OCI-LY1 (cell line): ENCODE measurements around the gene INHA.

Experiments used
- H2AFZ ChIP-seq: fragments of 200-600 bp; sonication (generic), shearing (Covaris generic); 2 replicates; pipeline ENCODE4 v1.6.0; 2014; ENCODE audit warnings: antibody characterized with exemption, mild to moderate bottlenecking, low read length
- H3F3A ChIP-seq: fragments of 200-600 bp; sonication (generic), shearing (Covaris generic); 2 replicates; pipeline ENCODE4 v1.6.0; 2014; ENCODE audit warnings: mild to moderate bottlenecking, antibody characterized with exemption, low read length, moderate library complexity; ENCODE audit not compliant: insufficient read depth
- H3K27ac ChIP-seq: fragments of 200-600 bp; sonication (generic); 2 replicates; pipeline ENCODE4 v1.5.1; 2014; ENCODE audit warnings: low read length, mixed run types, mild to moderate bottlenecking, low read depth; ENCODE audit not compliant: poor library complexity, severe bottlenecking
- H3K27me3 ChIP-seq: fragments of 200-600 bp; sonication (generic); 2 replicates; pipeline ENCODE4 v1.6.0; 2014; ENCODE audit warnings: antibody characterized with exemption, mild to moderate bottlenecking, low read length, moderate library complexity; ENCODE audit not compliant: insufficient read depth
- H3K36me3 ChIP-seq: fragments of 200-600 bp; sonication (generic); 2 replicates; pipeline ENCODE4 v1.6.1; 2014; ENCODE audit warnings: mild to moderate bottlenecking, antibody characterized with exemption, low read length, moderate library complexity, mixed read lengths; ENCODE audit not compliant: insufficient read depth
- H3K4me1 ChIP-seq: fragments of 200-600 bp; sonication (generic); 2 replicates; pipeline ENCODE4 v1.5.1; 2014; ENCODE audit warnings: mild to moderate bottlenecking, low read length, moderate library complexity; ENCODE audit not compliant: insufficient read depth, severe bottlenecking
- H3K4me2 ChIP-seq: fragments of 200-600 bp; sonication (generic), shearing (Covaris generic); 2 replicates; pipeline ENCODE4 v1.6.1; 2014; ENCODE audit warnings: low read length
- H3K4me3 ChIP-seq: fragments of 200-600 bp; sonication (generic); 2 replicates; pipeline ENCODE4 v1.5.1; 2014; ENCODE audit warnings: low read length, low read depth, mild to moderate bottlenecking, mixed read lengths; ENCODE audit not compliant: poor library complexity, severe bottlenecking
- H3K79me2 ChIP-seq: fragments of 200-600 bp; shearing (Covaris generic); 2 replicates; pipeline ENCODE4 v1.6.1; 2016; ENCODE audit warnings: mixed run types, low read length, mixed read lengths; ENCODE audit not compliant: insufficient read depth
- H3K9ac ChIP-seq: fragments of 200-600 bp; sonication (generic), shearing (Covaris generic); 2 replicates; pipeline ENCODE4 v1.6.1; 2014; ENCODE audit warnings: mild to moderate bottlenecking, low read length, mixed read lengths
- H3K9me2 ChIP-seq: fragments of 200-600 bp; sonication (generic), shearing (Covaris generic); 2 replicates; pipeline ENCODE4 v1.6.1; 2014; ENCODE audit warnings: low read depth, mild to moderate bottlenecking, low read length, mixed read lengths
- H3K9me3 ChIP-seq: fragments of 200-600 bp; shearing (Covaris generic); 2 replicates; pipeline ENCODE4 v1.6.1; 2014; ENCODE audit warnings: low read length, mixed read lengths
- H4K20me1 ChIP-seq: fragments of 200-600 bp; sonication (generic), shearing (Covaris generic); 2 replicates; pipeline ENCODE4 v1.6.0; 2016; ENCODE audit warnings: mild to moderate bottlenecking, low read length; ENCODE audit not compliant: insufficient read depth
- EZH2 ChIP-seq: fragments of 200-600 bp; sonication (generic), shearing (Covaris generic); IDR thresholded peaks from 2 replicates; pipeline ENCODE4 v1.8.0; 2017; ENCODE audit warnings: borderline replicate concordance, mixed run types, mild to moderate bottlenecking, antibody characterized with exemption, low read length, moderate library complexity, mixed read lengths
- TF ChIP-seq, protein P1 (sequence below): fragments of 200-600 bp; sonication (generic), shearing (Covaris generic); IDR thresholded peaks from 2 replicates; pipeline ENCODE4 v1.5.1; 2017; ENCODE audit warnings: mild to moderate bottlenecking, antibody characterized with exemption, low read length, moderate library complexity, mixed read lengths

The INHA gene

DNA sequence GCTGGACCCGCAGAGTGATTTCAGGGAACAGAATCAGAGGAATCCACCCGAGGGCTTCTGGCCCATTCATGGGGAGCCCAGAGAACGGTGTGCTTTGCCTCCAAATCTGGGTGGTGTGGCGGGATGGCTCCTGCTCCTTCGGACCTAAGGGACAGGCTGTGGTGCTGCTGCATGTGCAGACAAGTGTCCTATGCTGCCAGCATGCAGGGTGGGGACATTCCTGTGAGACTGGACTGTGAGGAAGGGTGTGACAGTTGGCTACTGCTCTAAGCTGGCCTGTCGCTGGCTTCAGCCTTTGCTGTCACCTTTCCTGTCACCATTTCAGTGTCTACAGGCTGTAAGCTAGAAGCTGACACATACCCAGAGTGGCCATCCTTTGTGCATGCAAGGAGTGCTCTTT, 52.5 kb downstream of the INHA start:
- Histone ChIP-seq H3K27me3 (peaks cover 6% of the 10 kb centered on the region; the same call in 1 of the 2 replicates), H3K4me2 (no peak overlapping the region), H3K4me3 (no peak overlapping the region), H4K20me1 (no peaks in the 10 kb centered on the region), H2AFZ (no peak overlapping the region), H3K9ac (no peak overlapping the region), H3K4me1 (peaks cover 5% of the 10 kb centered on the region), H3K9me3 (no peaks in the 10 kb centered on the region), H3K79me2 (no peaks in the 10 kb centered on the region), H3K27ac (no peak overlapping the region), H3K9me2 (no peaks in the 10 kb centered on the region), H3F3A (no peaks in the 10 kb centered on the region), H3K36me3 (no peaks in the 10 kb centered on the region)
- no peak for TF ChIP-seq EZH2
- TF ChIP-seq, protein P1, sequence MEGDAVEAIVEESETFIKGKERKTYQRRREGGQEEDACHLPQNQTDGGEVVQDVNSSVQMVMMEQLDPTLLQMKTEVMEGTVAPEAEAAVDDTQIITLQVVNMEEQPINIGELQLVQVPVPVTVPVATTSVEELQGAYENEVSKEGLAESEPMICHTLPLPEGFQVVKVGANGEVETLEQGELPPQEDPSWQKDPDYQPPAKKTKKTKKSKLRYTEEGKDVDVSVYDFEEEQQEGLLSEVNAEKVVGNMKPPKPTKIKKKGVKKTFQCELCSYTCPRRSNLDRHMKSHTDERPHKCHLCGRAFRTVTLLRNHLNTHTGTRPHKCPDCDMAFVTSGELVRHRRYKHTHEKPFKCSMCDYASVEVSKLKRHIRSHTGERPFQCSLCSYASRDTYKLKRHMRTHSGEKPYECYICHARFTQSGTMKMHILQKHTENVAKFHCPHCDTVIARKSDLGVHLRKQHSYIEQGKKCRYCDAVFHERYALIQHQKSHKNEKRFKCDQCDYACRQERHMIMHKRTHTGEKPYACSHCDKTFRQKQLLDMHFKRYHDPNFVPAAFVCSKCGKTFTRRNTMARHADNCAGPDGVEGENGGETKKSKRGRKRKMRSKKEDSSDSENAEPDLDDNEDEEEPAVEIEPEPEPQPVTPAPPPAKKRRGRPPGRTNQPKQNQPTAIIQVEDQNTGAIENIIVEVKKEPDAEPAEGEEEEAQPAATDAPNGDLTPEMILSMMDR: no peak

DNA sequence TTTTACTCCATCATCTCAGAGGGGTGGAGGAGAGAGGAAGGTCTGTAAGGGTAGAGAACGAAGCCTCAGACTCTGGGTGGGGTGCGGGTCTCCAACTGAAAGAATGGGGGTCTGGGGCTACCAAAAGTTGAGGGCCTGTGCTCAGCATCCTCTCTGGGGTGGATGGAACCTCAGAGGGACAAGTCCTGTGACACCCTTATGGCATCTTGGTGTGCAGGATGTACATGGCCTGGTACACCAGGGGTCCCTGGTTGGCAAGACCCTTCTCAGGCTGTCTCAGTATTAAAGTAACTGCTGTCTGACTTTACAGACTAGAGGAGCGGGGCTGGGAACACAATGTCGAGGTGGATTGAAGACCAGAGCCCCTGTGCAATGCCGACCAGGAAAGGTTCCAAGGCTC, 53.1 kb downstream of the INHA start:
- no peak for TF ChIP-seq EZH2
- TF ChIP-seq, protein P1: no peak
- H3K27ac ChIP-seq: no peak overlapping the region
- H3F3A ChIP-seq: no peaks in the 10 kb centered on the region
- H3K9me2 ChIP-seq: no peaks in the 10 kb centered on the region
- H3K27me3 ChIP-seq: peaks cover 6% of the 10 kb centered on the region; the same call in 1 of the 2 replicates
- no peak overlapping the region for H3K9ac ChIP-seq
- H3K4me2 ChIP-seq: no peak overlapping the region
- no peak overlapping the region for H3K4me3 ChIP-seq
- no peaks in the 10 kb centered on the region for H3K36me3 ChIP-seq
- peaks cover 5% of the 10 kb centered on the region for H3K4me1 ChIP-seq
- no peaks in the 10 kb centered on the region for H3K9me3 ChIP-seq
- H2AFZ ChIP-seq: no peak overlapping the region
- no peaks in the 10 kb centered on the region for H4K20me1 ChIP-seq
- H3K79me2 ChIP-seq: no peaks in the 10 kb centered on the region
